Stimulated activated CD8-positive, alpha-beta memory T cell treated with anti-CD3 and anti-CD28 coated beads, Interleukin-4, amount 100 ng/mL, for 48 hours (primary cell): Measurements from ENCODE around the gene SELENON.
A peak's percentile ranks its signal among the peaks of the same experiment; 100 is the strongest.

Experiments
- DNase-seq: peaks from one replicate; pipeline ENCODE4 v3.0.0-alpha.2; 2020

Gene SELENON

GRCh38 chr1:25809929-25810328, 9.9 kb downstream of the SELENON start:
- no peak for DNase-seq

GRCh38 chr1:25810341-25811299, 10.6 kb downstream of the SELENON start:
- DNase-seq, result peak; percentile 93

- no peak for DNase-seq
Observed at GRCh38 chr1:25811384-25812082, 11.5 kb downstream of the SELENON start.

GRCh38 chr1:25813071-25813733, 13.2 kb downstream of the SELENON start:
- no peak for DNase-seq

- DNase-seq, result no peak
Observed at GRCh38 chr1:25813734-25814471, 13.9 kb downstream of the SELENON start.

GRCh38 chr1:25814549-25815087, 14.6 kb downstream of the SELENON start:
- no peak for DNase-seq

GRCh38 chr1:25815208-25816111, 15.5 kb downstream of the SELENON start:
- DNase-seq, result no peak

GRCh38 chr1:25816112-25816718, 16.2 kb downstream of the SELENON start:
- no peak for DNase-seq

- no peak for DNase-seq
Observed at GRCh38 chr1:25817840-25818501, 18.0 kb downstream of the SELENON start.

GRCh38 chr1:25818569-25818968, 18.6 kb downstream of the SELENON start:
- DNase-seq, result no peak

- peak; percentile 96 for DNase-seq
Observed at GRCh38 chr1:25819491-25820246, 19.7 kb downstream of the SELENON start, which contains the start of gene MTFR1L. Gene MTFR1L, plus strand, starts transcription at chr1:25819954. Its CDS starts 3,151 bp downstream, at chr1:25823105.

GRCh38 chr1:25820247-25821111, 20.5 kb downstream of the SELENON start:
- DNase-seq, result peak; percentile 77

GRCh38 chr1:25821112-25821476, 21.1 kb downstream of the SELENON start:
- DNase-seq, result no peak

GRCh38 chr1:25821630-25822091, 21.7 kb downstream of the SELENON start:
- DNase-seq, result no peak

- DNase-seq, result no peak
Observed at GRCh38 chr1:25825605-25826004, 25.6 kb downstream of the SELENON start.

GRCh38 chr1:25826571-25826970, 26.6 kb downstream of the SELENON start:
- no peak for DNase-seq

GRCh38 chr1:25828491-25828890, 28.5 kb downstream of the SELENON start:
- DNase-seq, result no peak

- DNase-seq, result no peak
Observed at GRCh38 chr1:25829046-25829445, 29.1 kb downstream of the SELENON start.
